Glutamatergic neuron (in vitro differentiated cells): ENCODE measurements around the gene GUCA2A. TPM values are rescaled to one million over a fixed set of nuclear protein-coding genes. Genes with fewer than 3 reads are reported as not detected.

Experiments
- DNase-seq: peaks from one replicate; pipeline ENCODE4 v3.0.0; 2022
- H3K27ac Mint-ChIP-seq: one replicate; pipeline ENCODE4 v1.8.0; 2020; ENCODE audit warnings: mild to moderate bottlenecking, mixed read lengths, inconsistent platforms; ENCODE audit not compliant: unreplicated experiment
- H3K27me3 Mint-ChIP-seq: one replicate; pipeline ENCODE4 v1.8.0; 2020; ENCODE audit warnings: mild to moderate bottlenecking, moderate library complexity, mixed read lengths, inconsistent platforms; ENCODE audit not compliant: unreplicated experiment
- H3K36me3 Mint-ChIP-seq: one replicate; pipeline ENCODE4 v1.8.0; 2020; ENCODE audit warnings: mild to moderate bottlenecking, mixed read lengths, inconsistent platforms; ENCODE audit not compliant: unreplicated experiment
- H3K4me1 Mint-ChIP-seq: one replicate; pipeline ENCODE4 v1.8.0; 2020; ENCODE audit warnings: mild to moderate bottlenecking, low read depth, mixed read lengths, inconsistent platforms; ENCODE audit not compliant: unreplicated experiment
- H3K4me3 Mint-ChIP-seq: one replicate; pipeline ENCODE4 v1.8.0; 2020; ENCODE audit warnings: mild to moderate bottlenecking, mixed read lengths, inconsistent platforms; ENCODE audit not compliant: unreplicated experiment
- H3K9me3 Mint-ChIP-seq: one replicate; pipeline ENCODE4 v1.8.0; 2020; ENCODE audit warnings: mild to moderate bottlenecking, moderate library complexity, mixed read lengths, inconsistent platforms; ENCODE audit not compliant: unreplicated experiment
- CTCF ChIP-seq: fragments of 200-600 bp; sonication (generic); IDR thresholded peaks from one replicate; pipeline ENCODE4 v1.5.0; 2021; ENCODE audit not compliant: partially characterized antibody, unreplicated experiment
- total RNA-seq: library from RNA; stranded (reverse); fragmentation: NEBNext Ultra II Directional; extraction: Animal tissue kit (Norgen Biotek cat#: 25700); gene quantifications from one replicate; pipeline ENCODE4 v1.2.1, GENCODE V29; 2021; ENCODE audit not compliant: unreplicated experiment

GUCA2A gene
- total RNA-seq, 1 donor from 2014 or later: not detected

GRCh38 chr1:42140191-42140590 is 24.4 kb downstream of the GUCA2A start:
- DNase-seq: no peak
- Mint-ChIP-seq H3K4me3 (no peak overlapping the region), H3K27me3 (peaks cover 4% of the 10 kb centered on the region), H3K9me3 (no peaks in the 10 kb centered on the region), H3K4me1 (peaks cover 18% of the 10 kb centered on the region), H3K27ac (no peak overlapping the region), H3K36me3 (no peaks in the 10 kb centered on the region)
- no peak for TF ChIP-seq CTCF

- no peaks in the 10 kb centered on the region for H3K36me3 Mint-ChIP-seq
- H3K4me1 Mint-ChIP-seq: peaks cover 13% of the 10 kb centered on the region
- TF ChIP-seq CTCF: no peak
- H3K27me3 Mint-ChIP-seq: peaks cover 4% of the 10 kb centered on the region
- H3K9me3 Mint-ChIP-seq: no peaks in the 10 kb centered on the region
- no peak for DNase-seq
- no peak overlapping the region for H3K27ac Mint-ChIP-seq
- no peak overlapping the region for H3K4me3 Mint-ChIP-seq
Measured at GRCh38 chr1:42139444-42139843, 25.1 kb downstream of the GUCA2A start.

- Mint-ChIP-seq H3K27ac (no peak overlapping the region), H3K9me3 (no peaks in the 10 kb centered on the region), H3K4me3 (no peak overlapping the region), H3K36me3 (no peaks in the 10 kb centered on the region), H3K4me1 (peaks cover 10% of the 10 kb centered on the region), H3K27me3 (peaks cover 4% of the 10 kb centered on the region)
- TF ChIP-seq CTCF: no peak
- no peak for DNase-seq
Measured at GRCh38 chr1:42138586-42138985, 26.0 kb downstream of the GUCA2A start.

GRCh38 chr1:42137766-42138165 is 26.8 kb downstream of the GUCA2A start:
- H3K27ac Mint-ChIP-seq: no peak overlapping the region
- H3K36me3 Mint-ChIP-seq: no peaks in the 10 kb centered on the region
- TF ChIP-seq CTCF: no peak
- peaks cover 10% of the 10 kb centered on the region for H3K4me1 Mint-ChIP-seq
- H3K9me3 Mint-ChIP-seq: no peaks in the 10 kb centered on the region
- no peak overlapping the region for H3K4me3 Mint-ChIP-seq
- peaks cover 4% of the 10 kb centered on the region for H3K27me3 Mint-ChIP-seq
- peak; percentile 39 for DNase-seq

GRCh38 chr1:42136466-42136865 is 28.1 kb downstream of the GUCA2A start:
- H3K4me1 Mint-ChIP-seq: peaks cover 10% of the 10 kb centered on the region
- H3K9me3 Mint-ChIP-seq: no peaks in the 10 kb centered on the region
- H3K27ac Mint-ChIP-seq: no peak overlapping the region
- TF ChIP-seq CTCF: no peak
- no peaks in the 10 kb centered on the region for H3K36me3 Mint-ChIP-seq
- no peak overlapping the region for H3K4me3 Mint-ChIP-seq
- DNase-seq: no peak
- H3K27me3 Mint-ChIP-seq: peaks cover 4% of the 10 kb centered on the region
